ENCODE data around the gene TRMT112. TPM values are rescaled to one million over a fixed set of nuclear protein-coding genes. Genes with fewer than 3 reads are reported as not detected.

The TRMT112 gene
- total RNA-seq, 2 experiments from 2014 or later: 205 to 322 TPM

DNA sequence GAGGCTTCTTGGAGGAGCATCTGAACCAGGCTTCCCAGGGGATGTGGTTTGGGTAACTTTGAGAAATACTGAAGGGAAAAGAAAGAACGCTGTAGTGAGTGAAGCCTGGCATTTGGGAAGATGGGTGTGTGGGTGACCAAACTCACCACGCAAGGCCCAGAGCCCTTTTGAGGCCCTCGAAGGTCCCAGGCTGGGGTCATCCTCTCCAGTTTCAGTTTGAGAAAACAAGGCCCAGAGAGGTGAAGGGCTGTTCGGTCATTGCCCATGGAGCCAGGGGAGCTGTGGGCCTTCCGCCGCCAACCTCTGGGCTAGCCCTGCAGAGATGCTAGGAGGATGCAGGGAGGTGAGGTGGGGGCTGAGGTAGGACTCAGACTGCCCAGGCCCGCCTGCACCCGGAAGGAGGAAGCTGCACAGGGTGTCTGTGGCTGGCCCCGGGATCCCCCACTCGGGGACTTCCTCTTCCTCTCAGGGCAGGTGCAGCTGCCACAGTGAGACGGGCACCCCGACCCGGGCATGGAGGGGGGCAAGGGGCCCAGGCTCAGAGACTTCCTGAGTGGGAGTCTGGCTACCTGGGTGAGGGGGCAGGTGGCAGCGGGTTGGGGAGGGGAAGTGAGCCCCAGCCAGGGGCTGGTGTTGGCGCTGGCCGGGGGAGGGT is 22.5 kb upstream of the TRMT112 start, which contains the start of gene CCDC88B:
Gene CCDC88B, plus strand, starts transcription at position 451 of the 655 bp plus-strand sequence. Its CDS starts 63 bp downstream, at position 514.
- TF ChIP-seq, protein P1, sequence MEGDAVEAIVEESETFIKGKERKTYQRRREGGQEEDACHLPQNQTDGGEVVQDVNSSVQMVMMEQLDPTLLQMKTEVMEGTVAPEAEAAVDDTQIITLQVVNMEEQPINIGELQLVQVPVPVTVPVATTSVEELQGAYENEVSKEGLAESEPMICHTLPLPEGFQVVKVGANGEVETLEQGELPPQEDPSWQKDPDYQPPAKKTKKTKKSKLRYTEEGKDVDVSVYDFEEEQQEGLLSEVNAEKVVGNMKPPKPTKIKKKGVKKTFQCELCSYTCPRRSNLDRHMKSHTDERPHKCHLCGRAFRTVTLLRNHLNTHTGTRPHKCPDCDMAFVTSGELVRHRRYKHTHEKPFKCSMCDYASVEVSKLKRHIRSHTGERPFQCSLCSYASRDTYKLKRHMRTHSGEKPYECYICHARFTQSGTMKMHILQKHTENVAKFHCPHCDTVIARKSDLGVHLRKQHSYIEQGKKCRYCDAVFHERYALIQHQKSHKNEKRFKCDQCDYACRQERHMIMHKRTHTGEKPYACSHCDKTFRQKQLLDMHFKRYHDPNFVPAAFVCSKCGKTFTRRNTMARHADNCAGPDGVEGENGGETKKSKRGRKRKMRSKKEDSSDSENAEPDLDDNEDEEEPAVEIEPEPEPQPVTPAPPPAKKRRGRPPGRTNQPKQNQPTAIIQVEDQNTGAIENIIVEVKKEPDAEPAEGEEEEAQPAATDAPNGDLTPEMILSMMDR (conservative IDR thresholded peaks at IDR 0.05; ENCODE audit: low read length): no peak
- no peak for TF ChIP-seq EZH2phosphoT487 (IDR thresholded peaks at IDR 0.05; ENCODE audit: borderline replicate concordance, low read depth, low read length)
- Histone ChIP-seq H3K4me2 (ENCODE audit: low read length) (peak within 1 kb of the TSS; percentile 90), H3K4me3 (ENCODE audit: low read depth, low read length, poor library complexity, severe bottlenecking) (peak within 1 kb of the TSS; percentile 74), H3K79me2 (ENCODE audit: insufficient read depth, low read depth, low read length) (peaks cover 10% of the 10 kb centered on the region; the same call in 1 of the 2 replicates), H3K9me2 (ENCODE audit: insufficient read depth, low read length) (no peaks in the 10 kb centered on the region), H2AFZ (ENCODE audit: low read length) (peak within 1 kb of the TSS; percentile 26; the same call in 1 of the 2 replicates), H4K20me1 (ENCODE audit: insufficient read depth, low read length) (no peaks in the 10 kb centered on the region), H3K9me3 (ENCODE audit: low read length) (no peaks in the 10 kb centered on the region), H3K27ac (ENCODE audit: low read depth, low read length, poor library complexity, severe bottlenecking) (peak within 1 kb of the TSS; percentile 80), H3K4me1 (ENCODE audit: insufficient read depth, low read length, poor library complexity, severe bottlenecking) (peaks cover 57% of the 10 kb centered on the region), H3K36me3 (ENCODE audit: insufficient read depth, low read length) (peaks cover 25% of the 10 kb centered on the region)
- BruUV-seq (replicated peaks): no TSS peak
- ChIA-PET CTCF (ENCODE audit: unreplicated experiment) (no interaction called here), POLR2A (interaction anchor here (1.2 to 3.6 kb wide), 2 partner anchors 15 to 23 kb away, joined by 5 to 22 read pairs; partner anchors contain the start of genes PRDX5 and TRMT112)
- peak; percentile 92 for DNase-seq (ENCODE audit: low spot score)
- intact Hi-C loops (cut with micrococcal nuclease; ENCODE audit: unreplicated experiment): loop anchor here (1.0 to 2.0 kb wide), 3 partner anchors 21 to 69 kb away; partner anchors contain the start of genes ESRRA and PRDX5

DNA sequence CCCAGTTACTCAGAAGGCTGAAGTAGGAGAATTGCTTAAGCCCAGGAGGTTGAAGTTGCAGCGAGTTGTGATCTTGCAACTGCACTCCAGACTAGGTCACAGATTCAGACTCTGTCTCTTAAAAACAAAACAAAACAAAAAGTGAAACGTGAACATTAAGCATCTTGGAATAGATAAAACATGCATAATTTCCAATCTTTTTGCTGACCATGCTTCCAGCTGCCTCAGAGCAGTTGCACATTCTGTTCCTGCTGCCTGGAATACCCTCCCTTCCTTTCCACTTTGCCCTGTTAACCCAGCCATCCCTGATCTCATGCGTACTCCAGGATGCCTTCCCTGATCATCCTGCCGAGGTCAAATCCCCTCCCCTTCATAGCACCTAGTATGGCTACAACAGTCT is 21.9 kb upstream of the TRMT112 start:
- peak overlapping the region; percentile 80 for H3K27ac ChIP-seq (ENCODE audit: low read depth, low read length, poor library complexity, severe bottlenecking)
- no peak overlapping the region; the same call in 1 of the 2 replicates for H2AFZ ChIP-seq (ENCODE audit: low read length)
- H3K4me3 ChIP-seq (ENCODE audit: low read depth, low read length, poor library complexity, severe bottlenecking): peak overlapping the region; percentile 74
- peaks cover 26% of the 10 kb centered on the region for H3K36me3 ChIP-seq (ENCODE audit: insufficient read depth, low read length)
- TSS peak; percentile 68 for BruUV-seq (replicated peaks)
- no peaks in the 10 kb centered on the region for H4K20me1 ChIP-seq (ENCODE audit: insufficient read depth, low read length)
- no peaks in the 10 kb centered on the region for H3K9me3 ChIP-seq (ENCODE audit: low read length)
- DNase-seq (ENCODE audit: low spot score): no peak
- no peaks in the 10 kb centered on the region for H3K9me2 ChIP-seq (ENCODE audit: insufficient read depth, low read length)
- intact Hi-C loops (cut with micrococcal nuclease; ENCODE audit: unreplicated experiment): no loop called here
- H3K4me1 ChIP-seq (ENCODE audit: insufficient read depth, low read length, poor library complexity, severe bottlenecking): peaks cover 61% of the 10 kb centered on the region
- no peak for TF ChIP-seq EZH2phosphoT487 (IDR thresholded peaks at IDR 0.05; ENCODE audit: borderline replicate concordance, low read depth, low read length)
- TF ChIP-seq, protein P1 (conservative IDR thresholded peaks at IDR 0.05; ENCODE audit: low read length): no peak
- peaks cover 10% of the 10 kb centered on the region; the same call in 1 of the 2 replicates for H3K79me2 ChIP-seq (ENCODE audit: insufficient read depth, low read depth, low read length)
- H3K4me2 ChIP-seq (ENCODE audit: low read length): peak overlapping the region; percentile 90
- POLR2A ChIA-PET: interaction anchor here (0.9 to 3.6 kb wide), 4 partner anchors 14 to 22 kb away, joined by 3 to 22 read pairs (median 7); partner anchors contain the start of genes PRDX5 and TRMT112
- CTCF ChIA-PET (ENCODE audit: unreplicated experiment): no interaction called here

DNA sequence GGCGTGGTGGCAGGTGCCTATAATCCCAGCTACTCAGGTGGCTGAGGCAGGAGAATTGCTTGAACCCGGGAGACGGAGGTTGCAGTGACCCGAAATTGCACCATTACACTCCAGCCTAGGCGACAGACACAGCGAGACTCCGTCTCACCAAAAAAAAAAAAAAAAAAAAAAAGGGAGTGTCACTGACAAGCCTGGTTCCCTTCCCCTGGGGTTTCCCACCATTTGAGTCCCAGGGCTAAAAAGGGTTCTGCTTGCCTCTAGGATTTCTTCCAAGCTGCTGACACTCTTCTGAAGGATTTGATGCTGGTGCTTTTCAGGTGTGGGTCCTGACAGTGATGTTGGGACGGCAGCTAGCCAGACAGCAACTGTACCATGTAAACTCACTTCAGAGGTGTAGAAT is 21.4 kb upstream of the TRMT112 start:
- H3K36me3 ChIP-seq (ENCODE audit: insufficient read depth, low read length): peaks cover 25% of the 10 kb centered on the region
- no peaks in the 10 kb centered on the region for H3K9me2 ChIP-seq (ENCODE audit: insufficient read depth, low read length)
- ChIA-PET POLR2A (interaction anchor here (0.9 to 1.7 kb wide), 2 partner anchors 14 to 21 kb away, joined by 3 to 9 read pairs; partner anchors contain the start of genes PRDX5 and TRMT112), CTCF (ENCODE audit: unreplicated experiment) (no interaction called here)
- no peak for TF ChIP-seq EZH2phosphoT487 (IDR thresholded peaks at IDR 0.05; ENCODE audit: borderline replicate concordance, low read depth, low read length)
- TF ChIP-seq, protein P1 (conservative IDR thresholded peaks at IDR 0.05; ENCODE audit: low read length): no peak
- H3K27ac ChIP-seq (ENCODE audit: low read depth, low read length, poor library complexity, severe bottlenecking): peak overlapping the region; percentile 80
- H3K4me3 ChIP-seq (ENCODE audit: low read depth, low read length, poor library complexity, severe bottlenecking): peak overlapping the region; percentile 74
- peaks cover 10% of the 10 kb centered on the region; the same call in 1 of the 2 replicates for H3K79me2 ChIP-seq (ENCODE audit: insufficient read depth, low read depth, low read length)
- DNase-seq (ENCODE audit: low spot score): no peak
- no peak overlapping the region for H2AFZ ChIP-seq (ENCODE audit: low read length)
- H3K4me1 ChIP-seq (ENCODE audit: insufficient read depth, low read length, poor library complexity, severe bottlenecking): peaks cover 61% of the 10 kb centered on the region
- no peaks in the 10 kb centered on the region for H3K9me3 ChIP-seq (ENCODE audit: low read length)
- intact Hi-C loops (cut with micrococcal nuclease; ENCODE audit: unreplicated experiment): no loop called here
- no peaks in the 10 kb centered on the region for H4K20me1 ChIP-seq (ENCODE audit: insufficient read depth, low read length)
- H3K4me2 ChIP-seq (ENCODE audit: low read length): peak overlapping the region; percentile 90
- BruUV-seq (replicated peaks): no TSS peak

Data from OCI-LY7 (cell line).